ENCODE data around the gene USO1.
"Not testable (repeated sequence)": the region's sequence is repeated elsewhere in the genome, so short reads cannot be mapped to it uniquely, and the experiment has no call there.

The USO1 gene

DNA sequence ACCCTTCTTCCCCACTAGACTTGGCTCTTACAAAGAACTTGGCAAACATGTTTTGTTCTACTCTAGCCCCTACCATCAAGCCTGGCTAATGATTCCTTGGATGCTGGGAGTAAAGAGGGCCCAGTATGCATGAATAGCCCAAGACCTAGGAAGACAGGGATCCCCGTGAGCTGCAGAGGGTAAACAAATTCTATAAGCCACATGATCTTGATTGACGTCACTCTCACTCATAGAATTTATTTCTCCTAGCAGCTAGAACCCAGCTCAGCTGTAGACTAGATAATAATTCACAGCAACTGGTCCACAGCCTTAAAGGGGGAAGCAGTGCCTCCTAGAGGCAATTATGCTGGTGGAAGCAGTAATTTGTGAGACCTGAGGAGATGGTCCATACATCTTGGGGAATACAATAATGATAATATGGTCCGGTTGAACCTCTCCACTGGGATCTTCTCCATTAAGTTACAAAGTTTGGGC lies 16.1 kb upstream of the USO1 start:
- Mint-ChIP-seq H3K36me3 (ENCODE audit: low read depth) (peaks cover 12% of the 10 kb centered on the region), H3K27ac (no peak overlapping the region), H3K4me3 (no peak overlapping the region), H3K27me3 (ENCODE audit: low read depth, poor library complexity) (no peaks in the 10 kb centered on the region), H3K9me3 (no peaks in the 10 kb centered on the region), H3K4me1 (peaks cover 6% of the 10 kb centered on the region)
- TF ChIP-seq, protein P1, sequence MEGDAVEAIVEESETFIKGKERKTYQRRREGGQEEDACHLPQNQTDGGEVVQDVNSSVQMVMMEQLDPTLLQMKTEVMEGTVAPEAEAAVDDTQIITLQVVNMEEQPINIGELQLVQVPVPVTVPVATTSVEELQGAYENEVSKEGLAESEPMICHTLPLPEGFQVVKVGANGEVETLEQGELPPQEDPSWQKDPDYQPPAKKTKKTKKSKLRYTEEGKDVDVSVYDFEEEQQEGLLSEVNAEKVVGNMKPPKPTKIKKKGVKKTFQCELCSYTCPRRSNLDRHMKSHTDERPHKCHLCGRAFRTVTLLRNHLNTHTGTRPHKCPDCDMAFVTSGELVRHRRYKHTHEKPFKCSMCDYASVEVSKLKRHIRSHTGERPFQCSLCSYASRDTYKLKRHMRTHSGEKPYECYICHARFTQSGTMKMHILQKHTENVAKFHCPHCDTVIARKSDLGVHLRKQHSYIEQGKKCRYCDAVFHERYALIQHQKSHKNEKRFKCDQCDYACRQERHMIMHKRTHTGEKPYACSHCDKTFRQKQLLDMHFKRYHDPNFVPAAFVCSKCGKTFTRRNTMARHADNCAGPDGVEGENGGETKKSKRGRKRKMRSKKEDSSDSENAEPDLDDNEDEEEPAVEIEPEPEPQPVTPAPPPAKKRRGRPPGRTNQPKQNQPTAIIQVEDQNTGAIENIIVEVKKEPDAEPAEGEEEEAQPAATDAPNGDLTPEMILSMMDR (IDR thresholded peaks at IDR 0.05): peak; percentile 10
- DNase-seq: no peak

DNA sequence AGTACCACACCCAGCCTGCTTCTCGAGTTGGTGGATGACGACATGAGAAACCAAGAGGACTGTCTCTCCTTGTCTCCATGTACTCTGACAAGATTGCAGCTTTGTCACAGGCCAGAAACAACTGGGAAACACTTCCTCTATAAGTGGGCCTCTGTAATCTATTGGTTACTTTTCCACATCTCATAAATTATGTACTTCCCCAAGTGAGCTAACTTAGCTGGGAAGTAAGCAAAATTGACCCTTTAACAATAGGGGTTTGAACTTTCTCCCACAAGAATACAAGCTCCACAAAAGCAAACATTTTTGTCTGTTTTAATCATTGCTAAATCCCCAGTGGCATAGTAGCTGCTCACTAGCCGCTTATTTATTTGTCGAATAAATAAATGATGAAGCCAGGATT lies 14.1 kb upstream of the USO1 start:
- TF ChIP-seq, protein P1 (IDR thresholded peaks at IDR 0.05): no peak
- Mint-ChIP-seq H3K36me3 (ENCODE audit: low read depth) (peaks cover 12% of the 10 kb centered on the region), H3K4me3 (no peak overlapping the region), H3K4me1 (peaks cover 5% of the 10 kb centered on the region), H3K9me3 (no peaks in the 10 kb centered on the region), H3K27me3 (ENCODE audit: low read depth, poor library complexity) (no peaks in the 10 kb centered on the region), H3K27ac (no peak overlapping the region)
- no peak for DNase-seq

DNA sequence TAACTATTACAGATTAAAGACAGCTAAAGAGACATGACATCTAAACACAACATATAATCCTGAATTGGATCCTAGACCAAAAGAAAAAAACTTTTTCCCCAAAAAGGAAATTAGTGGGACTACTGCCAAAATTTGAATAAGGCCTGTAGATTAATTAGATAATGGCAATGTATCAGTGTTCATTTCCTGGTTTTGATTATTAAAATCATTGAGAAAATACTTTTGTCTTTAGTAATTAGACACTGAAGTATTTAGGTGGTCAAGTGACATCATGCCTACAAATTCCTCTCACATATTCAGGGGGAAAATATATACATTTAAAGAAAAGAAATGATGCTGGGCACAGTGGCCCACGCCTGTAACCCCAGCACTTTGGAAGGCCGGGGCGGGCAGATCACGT lies 10.4 kb upstream of the USO1 start:
- H3K9me3 Mint-ChIP-seq: peaks cover 3% of the 10 kb centered on the region
- no peaks in the 10 kb centered on the region for H3K27me3 Mint-ChIP-seq (ENCODE audit: low read depth, poor library complexity)
- H3K27ac Mint-ChIP-seq: no peak overlapping the region
- no peak overlapping the region for H3K4me3 Mint-ChIP-seq
- H3K36me3 Mint-ChIP-seq (ENCODE audit: low read depth): peaks cover 23% of the 10 kb centered on the region
- H3K4me1 Mint-ChIP-seq: peaks cover 14% of the 10 kb centered on the region
- DNase-seq: no peak
- TF ChIP-seq, protein P1 (IDR thresholded peaks at IDR 0.05): no peak

DNA sequence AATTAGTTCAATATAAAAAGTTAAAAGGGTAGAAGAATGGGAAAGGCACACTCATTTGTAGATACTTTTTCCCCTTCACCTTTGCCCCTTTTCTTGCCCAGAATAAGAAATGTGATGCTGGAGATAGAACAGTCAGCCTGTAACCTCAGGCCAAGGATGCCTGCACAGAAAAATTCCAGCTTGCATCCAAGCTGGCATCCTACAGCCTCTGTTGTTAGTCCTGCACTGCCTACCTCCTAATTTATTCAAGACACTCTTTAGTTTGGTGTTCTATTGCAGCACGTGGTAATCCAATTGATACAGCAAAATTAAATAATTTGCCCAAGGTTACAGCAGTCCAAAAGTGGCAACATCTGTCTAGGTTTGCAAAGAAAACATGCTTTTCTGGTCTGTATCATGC lies 9.7 kb upstream of the USO1 start:
- TF ChIP-seq, protein P1 (IDR thresholded peaks at IDR 0.05): no peak
- DNase-seq: no peak
- no peak overlapping the region for H3K27ac Mint-ChIP-seq
- peaks cover 28% of the 10 kb centered on the region for H3K36me3 Mint-ChIP-seq (ENCODE audit: low read depth)
- H3K4me1 Mint-ChIP-seq: peaks cover 14% of the 10 kb centered on the region
- no peaks in the 10 kb centered on the region for H3K27me3 Mint-ChIP-seq (ENCODE audit: low read depth, poor library complexity)
- H3K9me3 Mint-ChIP-seq: peaks cover 3% of the 10 kb centered on the region
- H3K4me3 Mint-ChIP-seq: no peak overlapping the region

DNA sequence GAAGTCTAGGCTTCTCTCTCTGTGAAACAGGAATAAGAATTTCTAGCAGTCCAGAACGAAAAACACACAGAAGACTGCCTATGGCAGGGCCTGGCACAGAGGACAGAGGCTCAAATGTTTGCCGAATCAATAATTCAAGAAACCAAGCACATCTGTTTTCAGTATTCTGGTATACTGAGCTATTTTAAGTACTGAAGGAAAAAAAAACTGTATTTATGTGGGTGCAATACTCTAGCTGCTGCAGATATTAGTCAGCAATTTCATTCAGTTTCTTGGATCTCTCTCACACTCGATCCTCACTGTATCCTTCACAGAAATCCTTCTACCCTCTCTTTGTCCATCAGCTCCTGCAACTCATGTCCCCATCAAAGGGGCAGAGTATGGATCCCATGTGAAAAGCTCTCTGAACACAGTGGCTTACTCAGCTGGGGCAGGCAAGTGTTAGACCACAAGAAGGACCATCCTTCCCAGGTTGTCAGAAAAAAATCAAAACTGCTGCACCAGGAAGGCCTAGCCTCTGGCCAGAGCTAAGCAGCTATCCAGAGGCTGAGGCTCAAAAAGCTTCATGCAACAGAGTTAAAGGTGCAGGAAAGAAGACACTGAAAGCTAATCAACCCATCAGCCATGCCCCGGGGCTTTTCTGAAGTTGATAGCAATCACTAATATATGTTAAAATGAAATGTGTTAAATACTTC lies 9.1 kb upstream of the USO1 start:
- peaks cover 31% of the 10 kb centered on the region for H3K36me3 Mint-ChIP-seq (ENCODE audit: low read depth)
- no peak for DNase-seq
- H3K27ac Mint-ChIP-seq: no peak overlapping the region
- H3K4me3 Mint-ChIP-seq: no peak overlapping the region
- TF ChIP-seq, protein P1 (IDR thresholded peaks at IDR 0.05): no peak
- no peaks in the 10 kb centered on the region for H3K27me3 Mint-ChIP-seq (ENCODE audit: low read depth, poor library complexity)
- H3K9me3 Mint-ChIP-seq: peaks cover 3% of the 10 kb centered on the region
- peaks cover 14% of the 10 kb centered on the region for H3K4me1 Mint-ChIP-seq

DNA sequence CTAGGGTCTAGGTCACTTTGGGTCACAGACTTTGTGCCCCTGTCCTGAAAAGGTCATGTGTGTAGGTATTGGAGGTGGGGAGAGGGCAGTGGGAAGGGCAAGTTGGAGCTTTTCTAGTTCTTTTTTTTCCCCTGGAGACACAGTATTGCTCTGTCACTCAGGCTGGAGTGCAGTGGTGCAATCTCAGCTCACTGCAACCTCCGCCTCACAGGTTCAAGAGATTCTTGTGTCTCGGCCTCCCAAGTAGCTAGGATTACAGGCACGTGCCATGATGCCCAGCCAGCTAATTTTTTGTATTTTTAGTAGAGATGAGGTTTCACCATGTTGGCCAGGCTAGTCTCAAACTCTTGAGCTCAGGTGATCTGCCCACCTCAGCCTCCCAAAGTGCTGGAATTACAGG lies 8.3 kb upstream of the USO1 start:
- not testable (repeated sequence) for H3K27ac Mint-ChIP-seq; H3K4me3 Mint-ChIP-seq; H3K27me3 Mint-ChIP-seq (ENCODE audit: low read depth, poor library complexity); H3K9me3 Mint-ChIP-seq; DNase-seq
- Mint-ChIP-seq H3K4me1 (peaks cover 14% of the 10 kb centered on the region), H3K36me3 (ENCODE audit: low read depth) (peaks cover 31% of the 10 kb centered on the region)

All from nephron progenitor cell (in vitro differentiated cells).